ENCODE measurements around the gene PRPF8. TPM values are rescaled to one million over a fixed set of nuclear protein-coding genes. Genes with fewer than 3 reads are reported as not detected.

The PRPF8 gene
- total and polyA plus RNA-seq, 2 of the 13 experiments (the other 11 are each of a cell fraction or from before 2014, with no cell fraction given), result 112 to 179 TPM

DNA sequence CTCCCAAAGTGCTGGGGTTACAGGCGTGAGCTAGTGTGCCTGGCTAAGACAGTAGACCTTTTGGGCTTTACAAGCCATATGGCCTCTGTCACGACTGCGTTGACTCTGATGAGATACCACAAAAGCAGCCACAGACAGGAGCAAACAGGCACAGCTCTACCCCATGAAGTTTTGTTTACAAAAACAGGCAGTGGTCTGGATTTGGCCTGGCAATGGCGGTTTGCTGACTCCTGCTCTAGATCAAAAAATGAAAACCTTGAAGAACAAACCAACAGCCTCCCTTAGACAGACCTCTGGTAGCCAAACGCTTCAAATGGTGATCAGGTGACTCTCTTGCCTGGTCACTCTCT lies 76.7 kb downstream of the PRPF8 start:
- H3K9ac ChIP-seq (ENCODE audit: insufficient read depth, low read depth, low read length), result no peak overlapping the region
- H3K4me1 ChIP-seq (ENCODE audit: insufficient read depth, low read length), result peaks cover 57% of the 10 kb centered on the region
- ChIA-PET CTCF (ENCODE audit: low intra/inter-chr PET ratio, low total read pairs) (no interaction called here), POLR2A (no interaction called here)
- H4K20me1 ChIP-seq (ENCODE audit: insufficient read depth, low read length), result no peaks in the 10 kb centered on the region
- no TSS peak for BruUV-seq (replicated peaks)
- H3K79me2 ChIP-seq (ENCODE audit: insufficient read depth, low read length), result no peaks in the 10 kb centered on the region
- TF ChIP-seq SP2 (CRISPR knock-in tag; IDR thresholded peaks at IDR 0.05) (no peak), NR1H2 (CRISPR knock-in tag; IDR thresholded peaks at IDR 0.05; ENCODE audit: borderline replicate concordance, low read depth) (no peak), FOXC1 (CRISPR knock-in tag; IDR thresholded peaks at IDR 0.05; ENCODE audit: borderline replicate concordance) (0 out of 2 replicates have a peak, but pooled peaks have one; percentile 29), ZMAT3 (CRISPR knock-in tag; conservative IDR thresholded peaks at IDR 0.05) (no peak)
- TF ChIP-seq, protein P1, sequence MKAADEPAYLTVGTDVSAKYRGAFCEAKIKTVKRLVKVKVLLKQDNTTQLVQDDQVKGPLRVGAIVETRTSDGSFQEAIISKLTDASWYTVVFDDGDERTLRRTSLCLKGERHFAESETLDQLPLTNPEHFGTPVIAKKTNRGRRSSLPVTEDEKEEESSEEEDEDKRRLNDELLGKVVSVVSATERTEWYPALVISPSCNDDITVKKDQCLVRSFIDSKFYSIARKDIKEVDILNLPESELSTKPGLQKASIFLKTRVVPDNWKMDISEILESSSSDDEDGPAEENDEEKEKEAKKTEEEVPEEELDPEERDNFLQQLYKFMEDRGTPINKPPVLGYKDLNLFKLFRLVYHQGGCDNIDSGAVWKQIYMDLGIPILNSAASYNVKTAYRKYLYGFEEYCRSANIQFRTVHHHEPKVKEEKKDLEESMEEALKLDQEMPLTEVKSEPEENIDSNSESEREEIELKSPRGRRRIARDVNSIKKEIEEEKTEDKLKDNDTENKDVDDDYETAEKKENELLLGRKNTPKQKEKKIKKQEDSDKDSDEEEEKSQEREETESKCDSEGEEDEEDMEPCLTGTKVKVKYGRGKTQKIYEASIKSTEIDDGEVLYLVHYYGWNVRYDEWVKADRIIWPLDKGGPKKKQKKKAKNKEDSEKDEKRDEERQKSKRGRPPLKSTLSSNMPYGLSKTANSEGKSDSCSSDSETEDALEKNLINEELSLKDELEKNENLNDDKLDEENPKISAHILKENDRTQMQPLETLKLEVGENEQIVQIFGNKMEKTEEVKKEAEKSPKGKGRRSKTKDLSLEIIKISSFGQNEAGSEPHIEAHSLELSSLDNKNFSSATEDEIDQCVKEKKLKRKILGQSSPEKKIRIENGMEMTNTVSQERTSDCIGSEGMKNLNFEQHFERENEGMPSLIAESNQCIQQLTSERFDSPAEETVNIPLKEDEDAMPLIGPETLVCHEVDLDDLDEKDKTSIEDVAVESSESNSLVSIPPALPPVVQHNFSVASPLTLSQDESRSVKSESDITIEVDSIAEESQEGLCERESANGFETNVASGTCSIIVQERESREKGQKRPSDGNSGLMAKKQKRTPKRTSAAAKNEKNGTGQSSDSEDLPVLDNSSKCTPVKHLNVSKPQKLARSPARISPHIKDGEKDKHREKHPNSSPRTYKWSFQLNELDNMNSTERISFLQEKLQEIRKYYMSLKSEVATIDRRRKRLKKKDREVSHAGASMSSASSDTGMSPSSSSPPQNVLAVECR (CRISPR knock-in tag; IDR thresholded peaks at IDR 0.05; ENCODE audit: borderline replicate concordance), result 0 out of 2 replicates have a peak, but pooled peaks have one; percentile 11
- TF ChIP-seq, protein P2, sequence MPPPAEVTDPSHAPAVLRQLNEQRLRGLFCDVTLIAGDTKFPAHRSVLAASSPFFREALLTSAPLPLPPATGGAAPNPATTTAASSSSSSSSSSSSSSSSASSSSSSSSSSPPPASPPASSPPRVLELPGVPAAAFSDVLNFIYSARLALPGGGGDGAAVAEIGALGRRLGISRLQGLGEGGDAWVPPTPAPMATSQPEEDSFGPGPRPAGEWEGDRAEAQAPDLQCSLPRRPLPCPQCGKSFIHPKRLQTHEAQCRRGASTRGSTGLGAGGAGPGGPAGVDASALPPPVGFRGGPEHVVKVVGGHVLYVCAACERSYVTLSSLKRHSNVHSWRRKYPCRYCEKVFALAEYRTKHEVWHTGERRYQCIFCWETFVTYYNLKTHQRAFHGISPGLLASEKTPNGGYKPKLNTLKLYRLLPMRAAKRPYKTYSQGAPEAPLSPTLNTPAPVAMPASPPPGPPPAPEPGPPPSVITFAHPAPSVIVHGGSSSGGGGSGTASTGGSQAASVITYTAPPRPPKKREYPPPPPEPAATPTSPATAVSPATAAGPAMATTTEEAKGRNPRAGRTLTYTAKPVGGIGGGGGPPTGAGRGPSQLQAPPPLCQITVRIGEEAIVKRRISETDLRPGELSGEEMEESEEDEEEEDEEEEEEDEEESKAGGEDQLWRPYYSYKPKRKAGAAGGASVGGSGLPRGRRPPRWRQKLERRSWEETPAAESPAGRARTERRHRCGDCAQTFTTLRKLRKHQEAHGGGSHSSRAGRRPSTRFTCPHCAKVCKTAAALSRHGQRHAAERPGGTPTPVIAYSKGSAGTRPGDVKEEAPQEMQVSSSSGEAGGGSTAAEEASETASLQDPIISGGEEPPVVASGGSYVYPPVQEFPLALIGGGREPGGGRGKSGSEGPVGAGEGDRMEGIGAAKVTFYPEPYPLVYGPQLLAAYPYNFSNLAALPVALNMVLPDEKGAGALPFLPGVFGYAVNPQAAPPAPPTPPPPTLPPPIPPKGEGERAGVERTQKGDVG (CRISPR knock-in tag; IDR thresholded peaks at IDR 0.05; ENCODE audit: borderline replicate concordance), result 0 out of 2 replicates have a peak, but pooled peaks have one; percentile 23
- TF ChIP-seq, protein P3, sequence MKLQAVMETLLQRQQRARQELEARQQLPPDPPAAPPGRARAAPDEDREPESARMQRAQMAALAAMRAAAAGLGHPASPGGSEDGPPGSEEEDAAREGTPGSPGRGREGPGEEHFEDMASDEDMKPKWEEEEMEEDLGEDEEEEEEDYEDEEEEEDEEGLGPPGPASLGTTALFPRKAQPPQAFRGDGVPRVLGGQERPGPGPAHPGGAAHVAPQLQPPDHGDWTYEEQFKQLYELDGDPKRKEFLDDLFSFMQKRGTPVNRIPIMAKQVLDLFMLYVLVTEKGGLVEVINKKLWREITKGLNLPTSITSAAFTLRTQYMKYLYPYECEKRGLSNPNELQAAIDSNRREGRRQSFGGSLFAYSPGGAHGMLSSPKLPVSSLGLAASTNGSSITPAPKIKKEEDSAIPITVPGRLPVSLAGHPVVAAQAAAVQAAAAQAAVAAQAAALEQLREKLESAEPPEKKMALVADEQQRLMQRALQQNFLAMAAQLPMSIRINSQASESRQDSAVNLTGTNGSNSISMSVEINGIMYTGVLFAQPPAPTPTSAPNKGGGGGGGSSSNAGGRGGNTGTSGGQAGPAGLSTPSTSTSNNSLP (IDR thresholded peaks at IDR 0.05; ENCODE audit: low read depth, low read length), result no peak
- intact Hi-C loops (cut with micrococcal nuclease; ENCODE audit: unreplicated experiment) (no loop called here), in situ Hi-C loops (cut with HindIII; ENCODE audit: extremely low pct_ligation_motif_present, low pct_unique_long_range_greater_than_20kb) (no loop called here)
- 83% methylated on average over 5 of the region's 5 CpGs for WGBS (ENCODE audit: low lambda C conversion rate)
- H3K27ac ChIP-seq (ENCODE audit: extremely low read length, insufficient read depth, low read length), result peak overlapping the region; percentile 23
- H3K4me3 ChIP-seq (replicated peaks in 1 of 3; ENCODE audit: insufficient read depth in 1 of 3, low read depth in 2 of 3, low read length in 3 of 3), result no peak overlapping the region
- ATAC-seq (no peak), DNase-seq (ENCODE audit: low spot score) (no peak), FAIRE-seq (no peak)
- H3K27me3 ChIP-seq (ENCODE audit: control insufficient read depth in 1 of 2, insufficient read depth in 2 of 2, low read length in 2 of 2), result no peaks in the 10 kb centered on the region
- no peak overlapping the region for H3K4me2 ChIP-seq (ENCODE audit: low read depth, low read length)
- no peaks in the 10 kb centered on the region; a peak in 2 of 5 replicates for H3K36me3 ChIP-seq (replicated peaks in 1 of 2; ENCODE audit: control insufficient read depth in 1 of 2, insufficient read depth in 2 of 2, low read length in 2 of 2)
- H2AFZ ChIP-seq (ENCODE audit: low read length), result no peak overlapping the region
- H3K9me3 ChIP-seq (ENCODE audit: low read length), result no peaks in the 10 kb centered on the region
